ENCODE data around the gene IPMK. TPM values are rescaled to one million over a fixed set of nuclear protein-coding genes. Genes with fewer than 3 reads are reported as not detected.

The IPMK gene
- total RNA-seq, 2 donors from 2014 or later = 3.1 to 4.6 TPM

- Histone ChIP-seq H3K9me3 (no peaks in the 10 kb centered on the region), H3K36me3 (replicated peaks in 1 of 2; ENCODE audit: insufficient read depth in 1 of 2, low read depth in 2 of 2) (no peaks in the 10 kb centered on the region), H3K27ac (no peak overlapping the region), H3K4me1 (no peaks in the 10 kb centered on the region), H3K27me3 (no peaks in the 10 kb centered on the region), H3K4me3 (no peak overlapping the region)
- no peak for ATAC-seq
- no peak for TF ChIP-seq POLR2A (IDR thresholded peaks at IDR 0.05)
- intact Hi-C loops (cut with DNase I) = no loop called here
- DNase-seq = no peak
- 83 to 85% methylated on average over 2 of the region's 2 CpGs for WGBS, 2 donors
Measured at GRCh38 chr10:58225654-58226053, 42.0 kb downstream of the IPMK start.

GRCh38 chr10:58220769-58221451, 46.8 kb downstream of the IPMK start:
- no peak for DNase-seq
- intact Hi-C loops (cut with DNase I) = no loop called here
- H3K27ac ChIP-seq = no peak overlapping the region
- H3K4me1 ChIP-seq = peaks cover 3% of the 10 kb centered on the region
- no peaks in the 10 kb centered on the region for H3K9me3 ChIP-seq
- no peaks in the 10 kb centered on the region for H3K27me3 ChIP-seq
- no peak overlapping the region for H3K4me3 ChIP-seq
- WGBS, 2 donors = 93 to 94% methylated on average over 2 of the region's 2 CpGs
- TF ChIP-seq POLR2A (IDR thresholded peaks at IDR 0.05) (no peak), CTCF (IDR thresholded peaks at IDR 0.05) (no peak)
- ATAC-seq = no peak
- H3K36me3 ChIP-seq (replicated peaks in 1 of 2; ENCODE audit: insufficient read depth in 1 of 2, low read depth in 2 of 2) = no peaks in the 10 kb centered on the region

GRCh38 chr10:58219875-58220274, 47.8 kb downstream of the IPMK start:
- no peak for DNase-seq
- Histone ChIP-seq H3K27me3 (no peaks in the 10 kb centered on the region), H3K4me1 (peaks cover 3% of the 10 kb centered on the region), H3K27ac (no peak overlapping the region), H3K4me3 (no peak overlapping the region), H3K9me3 (no peaks in the 10 kb centered on the region), H3K36me3 (replicated peaks in 1 of 2; ENCODE audit: insufficient read depth in 1 of 2, low read depth in 2 of 2) (no peaks in the 10 kb centered on the region)
- intact Hi-C loops (cut with DNase I) = no loop called here
- no peak for ATAC-seq
- TF ChIP-seq POLR2A (IDR thresholded peaks at IDR 0.05) = no peak
- TF ChIP-seq CTCF (IDR thresholded peaks at IDR 0.05) = no peak

- 74 to 92% methylated on average over 4 of the region's 4 CpGs for WGBS, 2 donors
- Histone ChIP-seq H3K27me3 (no peaks in the 10 kb centered on the region), H3K9me3 (no peaks in the 10 kb centered on the region), H3K27ac (no peak overlapping the region), H3K4me3 (no peak overlapping the region), H3K4me1 (peaks cover 3% of the 10 kb centered on the region), H3K36me3 (replicated peaks in 1 of 2; ENCODE audit: insufficient read depth in 1 of 2, low read depth in 2 of 2) (no peaks in the 10 kb centered on the region)
- ATAC-seq (no peak), DNase-seq (no peak)
- intact Hi-C loops (cut with DNase I) = no loop called here
- TF ChIP-seq POLR2A (IDR thresholded peaks at IDR 0.05) (no peak), CTCF (IDR thresholded peaks at IDR 0.05) (no peak)
Measured at GRCh38 chr10:58217612-58218011, 50.1 kb downstream of the IPMK start.

GRCh38 chr10:58212622-58213021, 55.1 kb downstream of the IPMK start:
- DNase-seq = no peak
- no peaks in the 10 kb centered on the region for H3K36me3 ChIP-seq (replicated peaks in 1 of 2; ENCODE audit: insufficient read depth in 1 of 2, low read depth in 2 of 2)
- H3K27ac ChIP-seq = no peak overlapping the region
- intact Hi-C loops (cut with DNase I) = no loop called here
- H3K4me1 ChIP-seq = no peaks in the 10 kb centered on the region
- no peaks in the 10 kb centered on the region for H3K9me3 ChIP-seq
- no peaks in the 10 kb centered on the region for H3K27me3 ChIP-seq
- 79 to 87% methylated on average over 2 to 3 of the region's 3 CpGs for WGBS, 2 donors
- TF ChIP-seq POLR2A (IDR thresholded peaks at IDR 0.05) (no peak), CTCF (IDR thresholded peaks at IDR 0.05) (no peak)
- H3K4me3 ChIP-seq = no peak overlapping the region
- no peak for ATAC-seq

Data from body of pancreas (tissue), 4 donors.